ENCODE results near the gene NTSR1. TPM values are rescaled to one million over a fixed set of nuclear protein-coding genes. Genes with fewer than 3 reads are reported as not detected.

Gene NTSR1
- total RNA-seq, 1 donor from 2014 or later, result 0.26 TPM

GRCh38 chr20:62801284-62802010, 92.8 kb downstream of the NTSR1 start:
- Histone ChIP-seq H4K20me1 (ENCODE audit: low read depth) (peaks cover 19% of the 10 kb centered on the region), H3F3A (ENCODE audit: low read depth) (peaks cover 42% of the 10 kb centered on the region), H3K4me3 (no peak overlapping the region), H2AFZ (replicated peaks) (no peak overlapping the region), H3K4me2 (no peak overlapping the region), H3K79me2 (ENCODE audit: low read depth) (no peaks in the 10 kb centered on the region), H3K27ac (no peak overlapping the region), H3K27me3 (peaks cover 22% of the 10 kb centered on the region), H3K36me3 (no peaks in the 10 kb centered on the region), H3K4me1 (peaks cover 11% of the 10 kb centered on the region), H3K9ac (no peak overlapping the region), H3K9me3 (ENCODE audit: low read depth) (no peaks in the 10 kb centered on the region)
- Mint-ChIP-seq H3K4me3 (peak overlapping the region; percentile 15), H3K4me1 (peaks cover 31% of the 10 kb centered on the region), H3K27me3 (ENCODE audit: insufficient read depth, low read depth) (peaks cover 22% of the 10 kb centered on the region), H3K27ac (no peak overlapping the region), H3K36me3 (peaks cover 16% of the 10 kb centered on the region), H3K9me3 (no peaks in the 10 kb centered on the region)
- DNase-seq (ENCODE audit: low spot score), result no peak
- no peak for TF ChIP-seq EZH2 (IDR thresholded peaks at IDR 0.05)
- TF ChIP-seq, protein P1, sequence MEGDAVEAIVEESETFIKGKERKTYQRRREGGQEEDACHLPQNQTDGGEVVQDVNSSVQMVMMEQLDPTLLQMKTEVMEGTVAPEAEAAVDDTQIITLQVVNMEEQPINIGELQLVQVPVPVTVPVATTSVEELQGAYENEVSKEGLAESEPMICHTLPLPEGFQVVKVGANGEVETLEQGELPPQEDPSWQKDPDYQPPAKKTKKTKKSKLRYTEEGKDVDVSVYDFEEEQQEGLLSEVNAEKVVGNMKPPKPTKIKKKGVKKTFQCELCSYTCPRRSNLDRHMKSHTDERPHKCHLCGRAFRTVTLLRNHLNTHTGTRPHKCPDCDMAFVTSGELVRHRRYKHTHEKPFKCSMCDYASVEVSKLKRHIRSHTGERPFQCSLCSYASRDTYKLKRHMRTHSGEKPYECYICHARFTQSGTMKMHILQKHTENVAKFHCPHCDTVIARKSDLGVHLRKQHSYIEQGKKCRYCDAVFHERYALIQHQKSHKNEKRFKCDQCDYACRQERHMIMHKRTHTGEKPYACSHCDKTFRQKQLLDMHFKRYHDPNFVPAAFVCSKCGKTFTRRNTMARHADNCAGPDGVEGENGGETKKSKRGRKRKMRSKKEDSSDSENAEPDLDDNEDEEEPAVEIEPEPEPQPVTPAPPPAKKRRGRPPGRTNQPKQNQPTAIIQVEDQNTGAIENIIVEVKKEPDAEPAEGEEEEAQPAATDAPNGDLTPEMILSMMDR (IDR thresholded peaks at IDR 0.05), result no peak
- no peak for TF ChIP-seq EZH2phosphoT487 (IDR thresholded peaks at IDR 0.05)

DNA sequence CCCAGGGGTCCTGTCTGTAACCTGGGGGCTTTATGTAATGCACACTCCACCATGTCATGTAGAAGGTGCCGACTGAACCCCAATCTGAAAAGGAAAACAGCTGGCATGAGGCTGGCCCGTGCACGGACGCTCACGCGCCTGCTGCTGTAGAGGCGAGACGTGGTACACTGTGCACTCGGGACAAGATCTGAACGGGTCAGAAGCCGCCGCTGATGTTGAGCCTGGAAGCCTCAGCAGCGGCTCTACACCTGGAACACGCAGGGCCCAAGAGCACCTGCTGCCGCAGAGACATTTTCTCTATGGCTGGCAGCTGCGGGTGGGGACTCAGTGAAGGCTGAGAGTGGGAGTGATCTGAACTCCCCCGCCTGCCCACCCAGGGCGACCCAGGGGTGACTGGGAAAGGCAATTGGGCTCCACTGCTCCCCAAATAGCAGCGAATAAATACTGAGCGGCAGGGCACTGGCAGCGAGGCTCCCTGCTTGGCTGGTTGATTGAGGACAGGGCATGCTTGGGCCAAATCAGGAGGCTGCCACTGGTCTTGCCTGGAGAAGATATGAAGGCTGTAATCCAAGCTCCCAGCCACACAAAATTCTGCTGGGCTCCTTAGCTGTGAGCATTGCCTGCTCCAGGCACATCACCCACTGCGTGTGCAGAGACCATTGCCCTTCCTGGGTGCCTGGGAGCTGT, 93.5 kb downstream of the NTSR1 start:
- H3K9ac ChIP-seq, result no peak overlapping the region
- peaks cover 13% of the 10 kb centered on the region for H3K4me1 ChIP-seq
- TF ChIP-seq EZH2phosphoT487 (IDR thresholded peaks at IDR 0.05) (no peak), EZH2 (IDR thresholded peaks at IDR 0.05) (no peak)
- TF ChIP-seq, protein P1 (IDR thresholded peaks at IDR 0.05), result no peak
- H3K4me2 ChIP-seq, result no peak overlapping the region
- no peak overlapping the region for H3K27ac ChIP-seq
- no peaks in the 10 kb centered on the region for H3K9me3 ChIP-seq (ENCODE audit: low read depth)
- Mint-ChIP-seq H3K27ac (no peak overlapping the region), H3K27me3 (ENCODE audit: insufficient read depth, low read depth) (peaks cover 22% of the 10 kb centered on the region), H3K4me1 (peaks cover 35% of the 10 kb centered on the region), H3K36me3 (peaks cover 16% of the 10 kb centered on the region), H3K4me3 (no peak overlapping the region), H3K9me3 (no peaks in the 10 kb centered on the region)
- no peak overlapping the region for H2AFZ ChIP-seq (replicated peaks)
- peaks cover 25% of the 10 kb centered on the region for H4K20me1 ChIP-seq (ENCODE audit: low read depth)
- H3K4me3 ChIP-seq, result no peak overlapping the region
- peaks cover 22% of the 10 kb centered on the region for H3K27me3 ChIP-seq
- no peaks in the 10 kb centered on the region for H3K79me2 ChIP-seq (ENCODE audit: low read depth)
- H3F3A ChIP-seq (ENCODE audit: low read depth), result peaks cover 40% of the 10 kb centered on the region
- H3K36me3 ChIP-seq, result no peaks in the 10 kb centered on the region
- DNase-seq (ENCODE audit: low spot score), result no peak

DNA sequence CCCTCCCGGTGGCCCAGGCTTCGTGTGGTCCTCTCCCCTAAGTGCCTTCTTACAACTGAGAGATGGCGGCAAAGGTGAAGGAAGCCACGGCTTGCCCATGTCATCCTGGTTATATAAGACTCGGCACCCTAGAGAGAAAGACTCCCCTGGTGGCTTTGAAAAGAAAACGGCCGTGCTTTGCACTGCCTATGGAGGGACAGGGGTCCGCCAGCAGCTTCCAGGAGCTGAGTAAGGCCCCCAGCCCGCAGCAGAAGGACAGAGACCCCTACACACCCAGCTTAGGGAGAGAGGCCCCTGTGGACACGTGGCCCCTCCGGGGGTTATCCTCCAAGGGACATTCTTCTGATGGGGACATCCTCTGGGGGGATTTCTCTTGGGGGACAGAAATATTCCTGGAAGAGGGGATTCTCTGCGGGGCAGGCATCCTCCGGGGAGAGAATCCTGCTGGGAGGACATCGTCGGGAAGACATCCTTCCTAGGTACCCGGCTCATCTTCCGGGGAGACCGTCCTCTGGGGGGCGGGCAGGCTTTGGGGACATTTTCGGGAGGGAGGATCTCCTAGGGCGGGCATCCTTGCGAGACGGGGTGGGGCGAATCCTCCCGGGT, 95.5 kb downstream of the NTSR1 start:
- no peak for TF ChIP-seq EZH2 (IDR thresholded peaks at IDR 0.05)
- no peak for TF ChIP-seq EZH2phosphoT487 (IDR thresholded peaks at IDR 0.05)
- TF ChIP-seq, protein P1 (IDR thresholded peaks at IDR 0.05), result no peak
- no peak overlapping the region for H3K9ac ChIP-seq
- H3K27ac ChIP-seq, result no peak overlapping the region
- no peaks in the 10 kb centered on the region for H3K36me3 ChIP-seq
- peak overlapping the region; percentile 83 for H3K4me3 ChIP-seq
- H3F3A ChIP-seq (ENCODE audit: low read depth), result peaks cover 38% of the 10 kb centered on the region
- H2AFZ ChIP-seq (replicated peaks), result peak overlapping the region; percentile 32
- H3K27ac Mint-ChIP-seq, result no peak overlapping the region
- H3K36me3 Mint-ChIP-seq, result peaks cover 7% of the 10 kb centered on the region
- H3K27me3 Mint-ChIP-seq (ENCODE audit: insufficient read depth, low read depth), result peaks cover 22% of the 10 kb centered on the region
- peak overlapping the region; percentile 87 for H3K4me2 ChIP-seq
- peaks cover 31% of the 10 kb centered on the region for H4K20me1 ChIP-seq (ENCODE audit: low read depth)
- peaks cover 32% of the 10 kb centered on the region for H3K4me1 Mint-ChIP-seq
- peaks cover 22% of the 10 kb centered on the region for H3K27me3 ChIP-seq
- no peaks in the 10 kb centered on the region for H3K9me3 Mint-ChIP-seq
- peak overlapping the region; percentile 90 for H3K4me3 Mint-ChIP-seq
- H3K4me1 ChIP-seq, result peaks cover 13% of the 10 kb centered on the region
- no peak for DNase-seq (ENCODE audit: low spot score)
- H3K9me3 ChIP-seq (ENCODE audit: low read depth), result no peaks in the 10 kb centered on the region
- H3K79me2 ChIP-seq (ENCODE audit: low read depth), result no peaks in the 10 kb centered on the region

Measured in neural progenitor cell (in vitro differentiated cells).